NCI-H1694 treated with DMSO at 0.1 percent for 48 hours (cell line): ENCODE results near the gene RUNX2.
"Not testable (repeated sequence)": the region's sequence is repeated elsewhere in the genome, so short reads cannot be mapped to it uniquely, and the experiment has no call there.

Experiments used
- DNase-seq: peaks from one replicate; lab custom pipeline; 2025; lab: John Stamatoyannopoulos, UW

The RUNX2 gene

DNA sequence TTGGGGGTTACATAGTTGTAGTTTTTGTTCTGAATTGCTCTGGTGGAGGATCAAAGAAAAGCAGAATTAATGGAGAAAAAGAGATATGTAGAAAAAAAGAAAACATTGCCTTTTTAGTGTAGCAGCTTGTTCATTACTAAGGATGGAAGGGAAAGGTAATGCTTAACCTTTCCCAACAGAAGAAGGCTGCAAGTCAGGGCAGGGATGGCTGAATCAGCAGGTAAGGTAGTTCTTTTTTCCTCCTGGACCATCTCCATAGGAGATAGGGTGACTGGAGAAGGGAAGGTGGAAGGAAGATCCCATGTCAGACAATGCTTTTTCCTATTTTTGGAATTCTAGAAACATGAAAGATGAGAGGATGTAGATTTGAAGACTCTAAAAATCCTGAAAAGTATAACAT lies 129.0 kb downstream of the RUNX2 start:
- no peak for DNase-seq

DNA sequence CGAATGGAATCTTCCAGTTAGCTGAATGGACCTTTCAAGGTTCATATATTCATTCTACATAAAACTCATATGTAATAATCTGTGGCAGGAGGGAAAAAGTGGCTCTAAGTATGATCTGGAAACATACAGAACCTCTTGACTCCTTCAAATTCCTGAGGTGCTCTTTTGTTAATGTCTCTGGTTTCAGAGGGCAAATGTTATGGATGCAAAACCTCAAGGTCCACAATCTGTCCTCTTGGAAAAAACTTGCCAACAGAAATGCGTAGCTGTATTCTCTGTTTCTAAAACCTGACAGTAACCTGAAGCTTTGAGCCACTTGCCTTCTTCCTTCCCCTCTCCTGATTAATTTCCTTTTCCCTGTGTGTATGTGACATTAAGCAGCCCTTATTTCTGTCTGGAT lies 130.5 kb downstream of the RUNX2 start:
- no peak for DNase-seq

DNA sequence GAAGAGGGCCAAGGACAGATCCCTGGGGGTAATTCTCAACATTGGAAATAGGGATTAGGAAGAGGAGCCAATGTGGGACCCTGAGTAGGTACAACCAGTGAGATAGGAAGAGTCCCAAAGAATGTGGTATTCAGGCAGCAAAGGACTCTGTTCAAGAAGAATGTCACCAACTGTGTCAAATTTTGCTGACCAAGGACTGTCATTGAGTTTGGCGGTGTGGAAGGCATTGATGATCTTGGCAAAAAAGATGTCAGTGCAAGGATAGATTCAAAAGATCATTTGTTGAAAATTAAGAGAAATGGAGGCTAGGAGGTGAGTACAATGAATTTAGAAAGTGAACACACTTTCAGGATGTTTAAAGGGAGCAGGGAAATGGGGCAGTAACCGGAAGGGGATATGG lies 132.0 kb downstream of the RUNX2 start:
- DNase-seq: no peak

DNA sequence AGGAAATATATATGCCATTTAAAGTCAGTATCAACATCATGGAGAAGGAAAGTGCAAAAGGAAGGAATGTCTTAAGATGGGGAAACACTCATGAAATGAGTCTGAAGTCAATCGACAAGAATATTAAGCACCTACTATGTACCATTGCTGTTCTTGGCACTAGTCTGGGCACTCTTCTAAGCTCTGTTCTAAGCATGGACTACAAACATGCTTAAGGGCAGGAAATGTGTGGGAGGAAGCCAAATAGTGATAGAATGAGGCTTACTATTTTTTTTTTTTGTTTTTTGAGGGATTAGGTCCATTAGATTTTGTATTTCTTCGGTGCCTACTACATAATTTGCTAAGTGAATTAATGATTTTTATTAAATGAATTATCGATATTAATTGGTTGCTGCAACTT lies 133.4 kb downstream of the RUNX2 start:
- DNase-seq: no peak

DNA sequence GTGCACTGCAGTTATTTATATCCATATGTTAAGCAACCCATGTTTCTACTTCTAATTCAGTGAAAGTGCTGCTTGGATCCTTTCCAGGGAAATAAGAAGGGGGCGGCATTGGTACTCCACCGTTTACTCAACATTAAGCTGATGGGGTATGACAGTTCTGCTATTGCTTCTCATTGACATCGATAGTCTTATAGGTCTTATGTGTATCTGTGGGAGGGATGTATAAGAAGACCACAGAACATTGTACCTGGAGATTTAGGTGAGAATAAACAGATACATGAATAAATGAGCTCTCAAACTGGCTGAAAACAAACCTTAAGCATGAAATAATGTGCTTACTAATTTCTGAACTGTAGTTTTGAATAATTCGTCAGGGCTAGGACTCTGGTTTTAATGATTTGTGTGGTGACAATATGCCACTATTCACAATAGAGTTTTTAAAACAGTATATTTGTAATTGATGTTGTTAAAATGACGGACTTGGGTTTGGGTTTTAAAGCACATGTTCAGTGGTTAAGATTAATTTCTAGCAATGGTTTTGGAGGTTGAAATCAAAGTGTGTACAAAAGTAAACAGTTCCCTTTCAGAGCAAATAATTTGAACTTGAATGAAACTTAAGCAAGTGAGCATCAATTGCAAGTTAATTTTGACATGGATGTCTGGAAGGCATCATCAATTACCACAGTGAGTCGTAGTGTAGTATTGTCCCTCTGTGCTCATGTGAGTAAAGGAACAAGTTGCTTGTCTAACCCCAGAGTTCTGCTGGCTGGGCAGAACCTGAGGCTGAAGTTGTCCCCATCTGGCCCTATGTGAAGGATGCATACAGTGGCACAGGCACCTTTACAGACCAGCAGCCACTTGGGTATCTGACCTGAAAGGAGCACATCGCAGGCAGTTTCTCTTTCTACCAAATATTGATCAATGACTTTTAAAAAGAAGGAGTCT lies 134.3 kb downstream of the RUNX2 start:
- no peak for DNase-seq

DNA sequence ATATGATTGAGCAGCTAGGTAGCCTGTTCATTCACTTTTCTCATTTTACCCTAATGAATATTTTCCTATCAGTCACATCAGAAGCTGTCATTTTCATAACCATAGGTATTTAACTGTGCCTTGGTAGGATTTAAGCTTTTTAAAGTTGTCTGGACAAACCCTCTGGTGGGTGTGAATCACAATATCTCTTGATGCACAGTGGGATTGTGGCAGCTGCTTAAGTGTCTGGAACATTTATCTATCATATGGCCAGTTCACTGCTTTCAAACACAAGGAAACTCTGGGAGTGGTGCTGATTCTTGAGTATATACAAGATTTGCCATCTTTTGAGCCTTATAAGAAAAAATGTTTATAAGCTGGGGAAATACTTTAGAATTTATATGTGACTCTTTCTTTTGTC lies 136.6 kb downstream of the RUNX2 start:
- DNase-seq: no peak

DNA sequence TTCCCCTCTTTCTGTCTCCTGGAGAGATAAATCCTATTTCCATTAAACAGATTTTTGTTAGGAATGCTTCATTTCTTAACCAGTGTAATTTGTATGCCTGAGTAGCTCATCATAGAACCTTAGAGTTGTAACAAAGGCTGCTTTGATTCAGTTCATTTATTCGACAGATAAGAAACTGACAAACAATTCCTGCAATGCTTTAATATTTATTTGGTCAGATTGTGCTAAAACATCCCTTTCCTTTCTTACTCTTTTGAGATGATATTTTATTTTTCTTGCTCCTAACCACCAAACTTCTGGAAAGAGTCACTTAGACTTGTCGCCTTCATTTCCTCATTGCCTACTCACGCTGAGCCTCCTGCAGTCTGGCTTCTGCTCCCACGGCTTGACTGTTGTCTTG lies 138.6 kb downstream of the RUNX2 start:
- no peak for DNase-seq

DNA sequence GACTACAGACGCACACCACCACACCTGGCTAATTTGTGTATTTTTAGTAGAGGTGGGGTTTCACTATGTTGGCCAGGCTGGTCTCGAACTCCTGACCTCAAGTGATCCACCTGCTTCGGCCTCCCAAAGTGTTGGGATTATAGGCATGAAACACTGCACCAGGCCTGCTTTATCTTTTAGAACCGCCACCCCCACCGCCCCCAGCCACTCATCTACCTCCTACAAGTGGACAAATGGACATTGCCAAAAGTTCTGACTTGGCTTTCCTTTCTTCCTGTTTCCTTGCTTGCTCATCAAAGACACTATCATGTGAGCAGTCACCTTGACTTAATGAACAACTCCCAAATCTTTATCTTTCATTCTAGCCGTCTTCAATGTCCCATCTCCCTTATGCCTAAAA lies 139.3 kb downstream of the RUNX2 start:
- not testable (repeated sequence) for DNase-seq

DNA sequence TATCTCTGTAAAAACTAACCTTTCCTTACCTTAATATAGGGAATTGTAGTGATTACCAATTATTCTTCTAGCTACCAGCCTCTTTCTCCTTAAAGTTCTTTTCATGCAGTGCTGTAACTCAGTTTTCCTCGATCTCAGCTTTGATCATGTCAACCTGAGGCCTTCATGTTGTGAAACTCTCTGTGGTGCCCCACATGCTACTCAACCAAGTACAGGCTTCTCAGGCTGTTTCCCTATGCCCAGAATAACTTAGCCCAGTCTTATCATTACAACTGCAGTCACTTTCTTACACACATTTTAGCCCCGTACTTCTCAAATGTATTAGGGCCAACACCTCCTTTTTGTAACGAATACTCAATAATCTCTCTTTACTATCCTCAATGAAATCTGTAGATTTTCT lies 139.7 kb downstream of the RUNX2 start:
- no peak for DNase-seq

DNA sequence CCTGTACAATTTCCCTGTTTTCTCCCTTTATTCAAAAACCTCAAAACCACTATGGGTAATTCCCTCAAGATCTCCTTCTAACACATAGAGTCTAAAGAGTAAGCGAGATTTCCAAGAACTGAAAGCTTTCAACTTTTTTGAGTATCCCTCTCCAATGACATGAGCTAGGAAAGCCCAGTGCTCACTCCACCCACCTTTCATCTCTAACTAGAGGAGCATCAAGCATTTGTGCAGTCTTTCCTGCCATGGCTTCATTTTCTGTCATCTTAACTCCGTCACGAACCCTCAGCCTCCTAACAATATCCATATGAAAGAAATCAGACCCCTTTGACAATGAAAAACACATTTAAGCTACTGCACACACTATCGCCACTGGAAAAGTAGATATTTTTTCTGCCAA lies 141.5 kb downstream of the RUNX2 start:
- no peak for DNase-seq

DNA sequence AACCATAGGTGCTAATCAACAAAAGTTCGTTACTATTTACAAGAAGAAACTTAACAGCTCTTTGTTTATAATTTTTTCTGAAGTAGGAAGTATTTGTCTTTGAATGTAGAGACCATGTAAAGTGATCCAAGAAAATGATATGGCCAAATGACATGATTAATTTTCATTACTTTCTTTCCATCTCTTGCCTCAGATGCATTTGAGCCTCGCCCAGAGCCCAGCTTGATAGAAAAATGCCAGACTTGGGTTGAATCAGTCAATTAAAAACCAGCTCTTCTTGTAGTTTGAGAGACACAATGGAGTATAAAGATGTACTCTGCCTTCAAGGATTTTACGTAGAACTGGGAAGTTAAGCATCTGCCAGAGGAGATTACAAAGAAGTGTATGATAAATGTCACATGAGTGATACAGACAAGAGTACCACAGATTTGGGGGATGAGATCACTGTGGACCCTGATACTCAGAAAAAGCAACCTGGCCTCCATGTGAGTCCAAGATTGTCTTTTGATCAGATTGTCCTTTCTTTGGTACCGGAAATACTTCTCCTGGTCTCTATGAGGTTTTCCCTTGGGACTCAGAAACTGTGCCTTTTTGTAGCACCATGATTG lies 142.1 kb downstream of the RUNX2 start:
- no peak for DNase-seq

DNA sequence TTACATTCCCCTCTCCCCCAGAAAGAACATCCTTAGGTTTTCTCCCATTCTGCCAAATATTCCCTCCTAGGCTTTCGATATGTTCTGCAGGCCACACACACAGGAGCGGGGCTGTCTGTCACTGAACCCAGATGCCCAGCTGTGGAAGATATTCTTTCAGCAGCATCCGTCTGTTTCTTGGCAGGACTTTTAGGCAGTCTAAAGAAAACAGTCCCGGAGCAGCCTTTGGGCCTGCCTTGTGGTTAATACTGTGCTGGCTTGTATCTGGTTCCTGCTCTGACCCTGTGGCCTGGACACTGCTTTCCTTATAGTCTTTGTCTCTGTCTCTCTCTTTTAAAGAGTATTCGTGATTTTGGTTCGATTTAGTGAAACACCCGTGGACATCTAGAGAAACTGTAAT lies 144.3 kb downstream of the RUNX2 start:
- no peak for DNase-seq

DNA sequence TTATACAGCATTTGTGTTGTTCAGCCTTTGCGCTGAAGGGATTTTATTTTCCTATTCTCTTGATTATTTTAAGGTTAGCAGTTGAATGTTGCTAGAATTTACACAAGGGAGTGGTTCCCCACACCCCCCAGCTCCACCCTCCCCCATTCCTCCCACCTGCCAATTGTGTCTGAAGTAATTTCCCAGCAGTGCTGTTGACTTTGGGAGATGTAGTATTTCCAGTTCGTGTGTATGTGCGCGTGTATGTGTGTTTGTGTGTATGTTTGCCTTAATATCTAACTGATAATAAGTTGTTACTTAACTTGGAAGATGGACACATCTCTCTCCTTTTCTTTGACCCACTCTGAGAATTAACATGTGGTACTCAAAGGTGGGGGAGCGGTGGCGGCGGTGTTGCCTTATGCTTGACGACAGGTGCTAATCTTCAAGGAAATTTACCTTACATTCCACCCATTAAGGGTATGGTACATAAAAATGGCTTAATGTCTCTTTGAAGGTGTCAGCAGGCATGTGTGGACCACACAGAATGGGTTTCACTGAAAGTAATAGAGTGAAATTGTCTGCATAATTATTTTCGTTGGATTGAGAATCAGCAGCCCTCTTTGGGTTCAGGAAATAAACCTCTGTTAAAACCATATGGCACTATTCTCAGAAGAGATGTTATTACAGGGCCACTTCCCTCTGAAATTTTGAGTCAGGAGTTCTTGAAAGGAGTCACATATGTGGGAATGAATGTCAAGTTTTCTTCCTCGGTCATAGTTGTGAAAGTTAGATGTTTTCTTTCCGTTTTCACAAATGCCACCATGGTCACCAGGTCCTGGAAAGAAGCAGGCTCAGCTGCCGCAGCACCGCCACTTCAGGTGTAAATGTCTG lies 145.2 kb downstream of the RUNX2 start:
- DNase-seq: no peak

DNA sequence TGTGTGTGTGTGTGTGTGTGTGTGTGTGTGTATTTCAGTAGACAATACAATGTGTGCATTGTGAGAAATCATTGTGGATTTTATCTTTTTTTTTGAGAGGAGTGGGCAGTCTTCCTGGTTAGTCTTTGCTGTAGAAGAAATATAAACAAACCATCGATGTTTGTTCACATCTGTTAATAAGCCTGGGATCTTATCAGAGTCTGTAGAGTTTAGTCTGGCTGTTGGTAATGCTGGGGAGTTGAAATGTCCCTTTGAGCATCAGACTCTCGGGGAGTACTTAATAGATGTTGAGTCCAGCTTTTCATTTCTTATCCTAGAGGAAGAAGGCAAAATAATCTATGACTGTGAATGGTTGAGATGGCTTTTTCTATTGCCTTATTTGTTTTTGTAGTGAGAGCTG lies 146.2 kb downstream of the RUNX2 start:
- no peak for DNase-seq

DNA sequence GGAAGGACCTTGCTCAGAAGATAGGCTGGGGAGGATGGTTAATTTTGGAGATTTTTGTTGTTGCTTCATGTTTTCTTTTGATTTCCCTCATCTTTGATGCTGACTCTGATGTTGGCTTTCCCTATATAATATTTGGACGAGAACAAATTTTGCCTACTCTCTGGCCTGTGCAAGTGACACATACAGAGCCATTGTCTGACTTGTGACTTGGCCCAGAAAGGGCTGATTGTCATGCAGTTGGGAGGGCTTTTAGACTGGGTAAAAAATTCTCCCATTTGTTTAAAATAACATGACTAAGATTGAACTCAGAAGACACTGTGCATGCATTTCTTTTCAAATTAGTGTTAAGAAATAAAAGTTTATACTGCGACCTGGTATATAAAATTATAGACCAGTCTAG lies 148.2 kb downstream of the RUNX2 start:
- DNase-seq: no peak

DNA sequence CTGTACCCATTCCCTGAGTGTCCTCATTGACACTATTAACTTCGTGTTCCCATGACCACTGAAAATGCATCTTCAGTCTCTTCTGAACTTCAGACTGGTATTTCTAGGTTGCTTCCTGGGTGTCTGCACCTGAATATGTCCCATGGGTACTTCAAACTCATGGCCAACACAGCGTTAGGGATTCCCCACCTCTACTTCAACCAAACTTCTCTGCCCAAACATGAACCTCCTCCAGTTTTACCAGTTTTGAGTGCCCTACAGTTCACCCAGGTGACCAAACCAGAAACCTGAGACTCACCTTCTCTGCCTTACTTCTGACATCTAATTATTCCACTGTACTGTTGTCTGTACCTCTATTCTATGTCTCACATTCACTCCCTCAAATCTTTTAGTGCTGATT lies 149.1 kb downstream of the RUNX2 start:
- DNase-seq: no peak

DNA sequence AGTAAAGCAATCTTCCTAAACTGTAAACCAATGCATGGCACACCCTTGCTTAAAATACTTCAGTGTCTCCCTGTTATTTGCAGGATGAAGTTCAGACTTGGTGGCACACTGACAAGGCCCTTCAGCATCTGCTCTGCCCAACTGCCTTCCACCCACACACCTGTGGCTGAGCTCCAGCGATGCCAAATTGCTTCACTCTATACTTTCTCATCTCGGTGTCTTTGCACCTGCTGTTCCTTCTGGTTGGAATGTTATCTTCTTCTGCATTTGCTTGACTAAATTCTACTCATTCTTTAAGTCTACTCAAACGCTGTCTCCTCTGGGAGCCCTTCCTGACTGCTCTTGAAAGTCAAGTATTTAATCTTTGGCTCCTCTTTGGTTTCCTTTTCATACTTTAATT lies 149.7 kb downstream of the RUNX2 start:
- DNase-seq: no peak

DNA sequence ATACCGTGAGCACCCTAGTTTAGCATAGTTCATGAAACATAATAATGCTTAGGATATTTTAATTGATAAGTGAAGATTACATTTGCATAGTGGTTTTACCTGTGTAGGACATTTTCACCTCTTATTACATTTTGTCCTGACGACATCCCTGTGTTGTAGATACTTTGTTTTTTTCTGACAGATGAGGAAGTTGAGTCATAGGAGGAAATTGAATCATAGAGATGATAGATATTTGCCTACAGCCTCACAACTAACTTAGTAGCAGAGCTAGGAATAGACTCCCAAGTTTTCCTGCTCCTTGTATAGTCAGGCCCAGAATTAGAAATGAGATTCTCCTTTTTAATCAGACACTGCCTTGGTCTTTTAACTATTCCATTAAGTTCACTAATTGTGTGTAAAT lies 150.1 kb downstream of the RUNX2 start:
- no peak for DNase-seq

DNA sequence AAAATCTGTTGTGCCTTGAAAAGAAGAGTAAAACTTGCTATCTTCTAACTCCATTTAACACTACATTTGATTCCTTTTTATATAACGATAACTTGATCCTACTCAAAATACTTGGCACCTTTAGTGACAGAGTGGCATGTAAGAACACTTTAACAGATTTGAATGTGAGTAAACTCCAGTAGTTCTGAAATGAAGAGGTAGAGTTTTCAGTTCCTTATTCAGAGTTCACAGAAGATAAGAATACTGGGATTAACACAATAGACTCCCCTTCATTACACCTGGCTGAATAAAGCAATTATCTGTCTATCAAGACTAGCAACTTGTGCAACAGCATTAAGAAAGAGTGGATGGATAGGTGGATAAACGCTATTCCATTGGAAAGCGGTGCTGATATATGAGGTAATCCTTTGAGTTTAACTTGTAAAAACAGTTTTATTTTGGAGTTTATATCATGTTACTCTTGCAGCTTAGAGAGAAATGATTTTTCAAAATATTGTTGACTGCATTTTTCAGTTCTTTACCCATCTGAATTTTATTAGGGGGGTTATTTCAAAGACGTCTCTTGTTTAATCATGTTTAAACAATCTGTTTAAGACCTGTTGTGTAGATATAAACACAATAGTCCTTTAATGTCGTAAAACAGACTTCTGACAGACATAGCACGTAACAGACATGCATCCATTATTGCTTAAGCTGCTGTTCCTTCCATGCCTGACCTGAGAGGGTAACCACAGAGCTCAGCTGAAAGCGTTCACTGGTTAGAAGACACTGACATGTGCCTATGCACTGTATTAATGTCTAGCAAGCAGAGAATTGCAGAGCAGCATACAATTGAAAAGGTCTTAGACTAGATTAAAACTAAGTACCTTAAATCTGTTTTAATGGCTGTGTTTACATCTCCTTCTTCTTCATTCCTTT lies 152.0 kb downstream of the RUNX2 start:
- DNase-seq: no peak

DNA sequence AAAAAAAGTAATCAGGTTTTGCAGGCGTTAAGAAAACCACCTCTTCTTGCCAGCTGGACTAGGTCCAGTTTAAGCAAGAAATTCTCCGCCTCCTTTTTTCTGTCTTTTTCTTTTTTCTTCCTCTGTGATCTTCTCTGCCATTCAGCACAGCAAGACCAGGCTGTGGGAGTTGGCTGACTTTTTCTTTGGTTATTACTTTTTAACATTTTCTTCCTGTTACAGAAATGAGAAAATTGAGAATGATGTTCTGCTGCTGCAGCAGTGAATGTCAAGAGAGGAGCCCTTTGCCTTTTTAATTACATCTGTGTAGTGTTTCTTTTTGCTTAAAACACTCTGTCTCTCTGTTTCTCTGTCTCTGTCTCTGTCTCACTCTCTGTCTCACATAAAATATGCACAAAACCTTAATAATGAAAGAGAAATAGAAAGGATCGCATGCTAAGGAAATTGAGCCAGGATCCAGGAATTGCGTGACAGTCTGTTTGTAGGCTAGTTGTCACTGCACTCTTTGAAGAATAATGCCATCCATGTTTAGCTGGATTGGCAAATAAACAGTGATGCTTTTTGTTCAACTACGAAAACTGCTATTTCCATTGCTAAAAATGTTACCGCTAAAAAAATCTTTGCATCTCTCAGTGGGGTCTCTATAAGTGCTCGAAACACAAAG lies 152.8 kb downstream of the RUNX2 start:
- DNase-seq: no peak

DNA sequence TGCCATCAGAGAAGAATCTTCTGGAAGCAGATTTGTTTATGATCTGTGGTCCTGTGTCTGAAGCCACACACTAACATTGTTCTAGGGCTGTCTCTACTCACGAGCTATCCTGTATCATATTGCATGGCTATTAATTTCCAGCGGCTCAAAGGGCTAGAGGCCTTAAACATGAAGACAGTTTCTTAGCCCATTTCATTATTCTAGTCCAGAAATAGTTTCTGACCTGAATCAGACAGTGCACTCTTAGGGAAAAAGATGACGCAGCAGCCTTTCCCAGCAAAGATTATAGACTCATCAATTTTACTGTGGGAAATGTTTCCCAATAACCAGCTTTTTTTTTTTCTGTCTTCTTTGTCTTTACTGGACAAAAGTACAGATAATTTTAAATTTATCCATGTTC lies 154.9 kb downstream of the RUNX2 start:
- no peak for DNase-seq
